PC-9 (cell line): ENCODE results near the gene CPSF4. TPM values are rescaled to one million over a fixed set of nuclear protein-coding genes. Genes with fewer than 3 reads are reported as not detected.

Experiments
- BruUV-seq: library from RNA; stranded (reverse); fragments of 400-500 nt; replicated peaks from 2 replicates; lab custom pipeline; 2021; lab: Mats Ljungman, UMichigan
- CTCF ChIA-PET: fragments of 300-600 bp; sonication (Branson Sonifier 250); formaldehyde crosslinking; loops from one replicate; lab custom pipeline; 2022; ENCODE audit warnings: antibody characterized with exemption; lab: Charles Lee
- POLR2A ChIA-PET: fragments of 300-600 bp; sonication (Branson Sonifier 250); formaldehyde crosslinking; loops from one replicate; lab custom pipeline; 2022; ENCODE audit warnings: antibody characterized with exemption; ENCODE audit not compliant: unreplicated experiment; lab: Charles Lee
- DNase-seq, 2 experiments: peaks; one replicate each; pipeline versions ENCODE4 v3.0.0 to v3.0.0-alpha.2; 2015 to 2022; ENCODE audit warnings: mixed read lengths in 1 of 2
- H2AFZ ChIP-seq: fragments of 200-600 bp; sonication (generic); 2 replicates; pipeline ENCODE4 v1.8.1; 2017; ENCODE audit warnings: antibody characterized with exemption
- H3F3A ChIP-seq: fragments of 200-600 bp; sonication (generic); 2 replicates; pipeline ENCODE4 v1.8.1; 2017; ENCODE audit warnings: antibody characterized with exemption, mild to moderate bottlenecking, low read depth; ENCODE audit not compliant: insufficient read depth
- H3K27ac ChIP-seq: fragments of 200-600 bp; sonication (generic); 2 replicates; pipeline ENCODE4 v1.6.1; 2016; ENCODE audit warnings: mixed run types
- H3K27me3 ChIP-seq: fragments of 200-600 bp; sonication (generic); 2 replicates; pipeline ENCODE4 v1.6.1; 2016; ENCODE audit warnings: low read depth, mixed run types; ENCODE audit not compliant: insufficient read depth
- H3K36me3 ChIP-seq: fragments of 200-600 bp; sonication (generic); 2 replicates; pipeline ENCODE4 v1.6.1; 2016; ENCODE audit warnings: low read depth, mixed run types
- H3K4me1 ChIP-seq: fragments of 200-600 bp; sonication (generic); replicated peaks from 2 replicates; pipeline ENCODE4 v1.6.1; 2016; ENCODE audit warnings: mixed run types; ENCODE audit not compliant: insufficient read depth
- H3K4me2 ChIP-seq: fragments of 200-600 bp; sonication (generic); 2 replicates; pipeline ENCODE4 v1.6.1; 2017; ENCODE audit warnings: mixed run types
- H3K4me3 ChIP-seq: fragments of 200-600 bp; sonication (generic); 2 replicates; pipeline ENCODE4 v1.6.1; 2016; ENCODE audit warnings: mixed run types
- H3K79me2 ChIP-seq: fragments of 200-600 bp; sonication (generic); 2 replicates; pipeline ENCODE4 v1.6.1; 2017; ENCODE audit warnings: low read depth, mixed run types
- H3K9me2 ChIP-seq: fragments of 200-600 bp; sonication (generic); 2 replicates; pipeline ENCODE4 v1.8.1; 2017; ENCODE audit warnings: mild to moderate bottlenecking; ENCODE audit not compliant: insufficient read depth
- H3K9me3 ChIP-seq: fragments of 200-600 bp; sonication (generic); 2 replicates; pipeline ENCODE4 v1.8.1; 2016; ENCODE audit warnings: low read depth; ENCODE audit not compliant: insufficient read depth
- H4K20me1 ChIP-seq: fragments of 200-600 bp; sonication (generic); 2 replicates; pipeline ENCODE4 v1.8.1; 2017; ENCODE audit not compliant: insufficient read depth
- EZH2 ChIP-seq: fragments of 200-600 bp; sonication (generic); IDR thresholded peaks from 2 replicates; pipeline ENCODE4 v1.8.0; 2017; ENCODE audit warnings: antibody characterized with exemption, low read depth
- intact Hi-C: fragments of 100-400 bp; cut with micrococcal nuclease; formaldehyde crosslinking; loops from one replicate; pipeline ENCODE4 v1.10.0; 2022; ENCODE audit not compliant: unreplicated experiment
- total RNA-seq: library from RNA; stranded (reverse); gene quantifications from 2 replicates; pipeline ENCODE4 v1.2.3, GENCODE V29; 2021
- TF ChIP-seq, protein P1 (sequence below): fragments of 200-600 bp; sonication (generic); conservative IDR thresholded peaks from 2 replicates; pipeline ENCODE4 v1.6.1; 2017; ENCODE audit warnings: mixed run types, antibody characterized with exemption, mild to moderate bottlenecking, moderate library complexity

The CPSF4 gene
- total RNA-seq, 1 experiment from 2014 or later, result 69.0 TPM

DNA sequence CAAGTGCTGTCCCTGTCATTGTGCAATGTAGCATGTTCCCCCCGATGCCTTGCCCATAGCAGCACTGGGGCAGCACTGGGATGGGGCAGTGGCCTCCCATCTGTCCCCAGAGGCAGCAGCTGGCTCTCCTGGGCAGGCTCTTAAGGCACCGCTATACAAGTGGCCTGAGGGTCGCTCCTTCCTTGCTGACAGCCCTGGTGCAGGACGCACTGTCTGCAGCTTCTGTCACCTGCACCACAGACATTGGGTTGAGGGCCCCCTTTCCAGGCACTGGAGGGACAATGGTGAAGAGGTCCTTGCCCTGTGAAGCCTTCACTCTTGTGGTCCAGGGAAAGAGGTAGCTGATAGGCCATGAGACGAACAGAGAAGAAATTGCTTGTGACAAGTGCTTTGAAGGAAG is 10.6 kb downstream of the CPSF4 start:
- H3K4me1 ChIP-seq, result no peaks in the 10 kb centered on the region
- H3K79me2 ChIP-seq, result no peaks in the 10 kb centered on the region
- peaks cover 10% of the 10 kb centered on the region for H3K36me3 ChIP-seq
- TF ChIP-seq EZH2, result no peak
- TF ChIP-seq, protein P1, sequence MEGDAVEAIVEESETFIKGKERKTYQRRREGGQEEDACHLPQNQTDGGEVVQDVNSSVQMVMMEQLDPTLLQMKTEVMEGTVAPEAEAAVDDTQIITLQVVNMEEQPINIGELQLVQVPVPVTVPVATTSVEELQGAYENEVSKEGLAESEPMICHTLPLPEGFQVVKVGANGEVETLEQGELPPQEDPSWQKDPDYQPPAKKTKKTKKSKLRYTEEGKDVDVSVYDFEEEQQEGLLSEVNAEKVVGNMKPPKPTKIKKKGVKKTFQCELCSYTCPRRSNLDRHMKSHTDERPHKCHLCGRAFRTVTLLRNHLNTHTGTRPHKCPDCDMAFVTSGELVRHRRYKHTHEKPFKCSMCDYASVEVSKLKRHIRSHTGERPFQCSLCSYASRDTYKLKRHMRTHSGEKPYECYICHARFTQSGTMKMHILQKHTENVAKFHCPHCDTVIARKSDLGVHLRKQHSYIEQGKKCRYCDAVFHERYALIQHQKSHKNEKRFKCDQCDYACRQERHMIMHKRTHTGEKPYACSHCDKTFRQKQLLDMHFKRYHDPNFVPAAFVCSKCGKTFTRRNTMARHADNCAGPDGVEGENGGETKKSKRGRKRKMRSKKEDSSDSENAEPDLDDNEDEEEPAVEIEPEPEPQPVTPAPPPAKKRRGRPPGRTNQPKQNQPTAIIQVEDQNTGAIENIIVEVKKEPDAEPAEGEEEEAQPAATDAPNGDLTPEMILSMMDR, result no peak
- H2AFZ ChIP-seq, result no peak overlapping the region
- no peaks in the 10 kb centered on the region; the same call in 1 of the 2 replicates for H3F3A ChIP-seq
- H4K20me1 ChIP-seq, result 0 out of 2 replicates have a peak, but pooled peaks cover 7% of the 10 kb centered on the region
- no peaks in the 10 kb centered on the region for H3K27me3 ChIP-seq
- H3K9me2 ChIP-seq, result no peaks in the 10 kb centered on the region
- ChIA-PET POLR2A (no interaction called here), CTCF (no interaction called here)
- DNase-seq, result no peak
- no peak overlapping the region for H3K4me3 ChIP-seq
- H3K27ac ChIP-seq, result no peak overlapping the region
- H3K4me2 ChIP-seq, result no peak overlapping the region
- intact Hi-C loops, result no loop called here
- no TSS peak for BruUV-seq
- no peaks in the 10 kb centered on the region for H3K9me3 ChIP-seq

DNA sequence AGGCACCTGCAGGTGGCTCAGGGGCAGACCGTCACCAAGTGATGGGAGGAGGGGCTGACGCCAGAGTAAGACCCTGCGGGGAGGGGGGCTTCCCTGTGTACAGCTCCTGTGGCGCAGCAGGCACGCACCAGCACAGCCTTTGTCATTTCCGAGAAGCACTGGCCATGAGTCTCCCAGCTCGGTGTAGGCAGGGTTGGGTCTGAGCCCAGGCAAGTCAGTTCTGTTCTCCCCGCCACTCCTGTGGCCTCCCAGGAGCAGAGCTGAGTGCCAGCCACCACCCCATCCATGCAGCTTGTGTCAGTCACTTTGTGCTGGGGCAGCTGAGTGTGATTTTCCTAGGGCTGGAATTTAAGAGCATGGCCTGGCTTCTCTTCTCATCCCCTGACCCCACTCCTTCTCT is 13.2 kb downstream of the CPSF4 start:
- ChIA-PET CTCF (no interaction called here), POLR2A (no interaction called here)
- H3K9me3 ChIP-seq, result no peaks in the 10 kb centered on the region
- peaks cover 10% of the 10 kb centered on the region for H3K36me3 ChIP-seq
- H3K4me2 ChIP-seq, result no peak overlapping the region
- peaks cover 14% of the 10 kb centered on the region; the same call in 1 of the 2 replicates for H4K20me1 ChIP-seq
- intact Hi-C loops, result no loop called here
- H3K79me2 ChIP-seq, result no peaks in the 10 kb centered on the region
- no TSS peak for BruUV-seq
- H3K4me3 ChIP-seq, result no peak overlapping the region
- DNase-seq, result no peak
- no peaks in the 10 kb centered on the region for H3K9me2 ChIP-seq
- H2AFZ ChIP-seq, result no peak overlapping the region
- TF ChIP-seq EZH2, result no peak
- no peaks in the 10 kb centered on the region for H3K4me1 ChIP-seq
- H3K27me3 ChIP-seq, result no peaks in the 10 kb centered on the region
- H3F3A ChIP-seq, result no peaks in the 10 kb centered on the region; the same call in 1 of the 2 replicates
- H3K27ac ChIP-seq, result no peak overlapping the region

DNA sequence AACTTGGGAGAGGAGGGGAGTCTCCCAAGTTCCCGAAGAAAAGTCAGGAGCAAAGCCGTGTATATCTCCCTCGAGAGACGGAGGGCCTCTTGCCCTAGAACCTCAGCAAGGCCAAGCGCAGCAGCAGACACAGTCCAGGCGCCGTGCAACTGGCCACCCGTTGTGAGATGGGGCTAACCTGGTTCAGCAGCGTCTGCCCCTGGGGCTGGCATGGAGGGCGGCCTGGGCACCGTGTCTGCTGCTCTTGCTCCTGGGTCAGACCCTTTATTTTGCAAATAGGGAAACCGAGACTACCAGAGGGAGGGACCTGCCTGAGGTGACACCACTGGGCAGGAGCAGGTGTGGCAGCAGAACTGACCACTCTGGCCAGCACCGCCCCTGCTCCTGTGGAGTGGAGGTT is 13.8 kb downstream of the CPSF4 start:
- H3K27me3 ChIP-seq, result no peaks in the 10 kb centered on the region
- H3K4me1 ChIP-seq, result no peaks in the 10 kb centered on the region
- H3K4me3 ChIP-seq, result no peak overlapping the region
- intact Hi-C loops, result no loop called here
- ChIA-PET POLR2A (no interaction called here), CTCF (no interaction called here)
- H3K36me3 ChIP-seq, result peaks cover 10% of the 10 kb centered on the region
- no peak overlapping the region for H3K4me2 ChIP-seq
- no TSS peak for BruUV-seq
- TF ChIP-seq, protein P1, result no peak
- no peak for TF ChIP-seq EZH2
- no peak for DNase-seq
- peaks cover 15% of the 10 kb centered on the region; the same call in 1 of the 2 replicates for H4K20me1 ChIP-seq
- no peak overlapping the region for H2AFZ ChIP-seq
- no peaks in the 10 kb centered on the region for H3K9me3 ChIP-seq
- peaks cover 5% of the 10 kb centered on the region; the same call in 1 of the 2 replicates for H3F3A ChIP-seq
- H3K79me2 ChIP-seq, result no peaks in the 10 kb centered on the region
- no peak overlapping the region for H3K27ac ChIP-seq
- H3K9me2 ChIP-seq, result no peaks in the 10 kb centered on the region

DNA sequence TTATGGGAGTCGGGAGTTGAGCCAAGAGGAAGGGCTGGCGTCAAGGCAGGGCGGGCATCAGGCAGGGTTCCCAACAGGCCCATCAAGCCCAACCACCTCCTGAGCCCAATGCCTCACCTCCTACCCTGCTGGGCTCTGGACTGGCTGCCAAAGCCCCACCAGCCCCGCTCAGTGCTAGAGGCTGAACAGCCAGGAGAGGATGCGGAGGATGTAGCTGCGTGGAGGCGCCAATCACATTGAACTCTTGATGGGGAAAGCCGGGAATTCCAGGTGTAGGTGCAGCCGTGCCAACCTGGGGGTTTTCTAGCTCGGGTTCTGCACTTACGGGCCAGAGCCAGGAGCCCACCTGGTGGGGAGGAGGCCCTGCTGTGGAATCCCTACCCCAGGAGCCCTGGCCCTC is 14.4 kb downstream of the CPSF4 start:
- Histone ChIP-seq H4K20me1 (peaks cover 13% of the 10 kb centered on the region), H3K9me3 (no peaks in the 10 kb centered on the region), H3K27ac (no peak overlapping the region), H3F3A (peaks cover 8% of the 10 kb centered on the region; the same call in 1 of the 2 replicates), H3K4me2 (no peak overlapping the region), H3K79me2 (no peaks in the 10 kb centered on the region), H3K36me3 (peaks cover 10% of the 10 kb centered on the region), H3K27me3 (no peaks in the 10 kb centered on the region), H3K9me2 (no peaks in the 10 kb centered on the region), H3K4me1 (no peaks in the 10 kb centered on the region), H2AFZ (no peak overlapping the region), H3K4me3 (no peak overlapping the region)
- CTCF ChIA-PET, result no interaction called here
- BruUV-seq, result no TSS peak
- DNase-seq, result no peak
- TF ChIP-seq, protein P1, result no peak
- no peak for TF ChIP-seq EZH2
- POLR2A ChIA-PET, result no interaction called here
- intact Hi-C loops, result no loop called here
